ENCODE measurements around the gene CDCA5. TPM values are rescaled to one million over a fixed set of nuclear protein-coding genes. Genes with fewer than 3 reads are reported as not detected.

The CDCA5 gene
- total and polyA plus RNA-seq, 2 of the 4 experiments (the other 2 are of a cell fraction): 9.1 to 14.0 TPM

DNA sequence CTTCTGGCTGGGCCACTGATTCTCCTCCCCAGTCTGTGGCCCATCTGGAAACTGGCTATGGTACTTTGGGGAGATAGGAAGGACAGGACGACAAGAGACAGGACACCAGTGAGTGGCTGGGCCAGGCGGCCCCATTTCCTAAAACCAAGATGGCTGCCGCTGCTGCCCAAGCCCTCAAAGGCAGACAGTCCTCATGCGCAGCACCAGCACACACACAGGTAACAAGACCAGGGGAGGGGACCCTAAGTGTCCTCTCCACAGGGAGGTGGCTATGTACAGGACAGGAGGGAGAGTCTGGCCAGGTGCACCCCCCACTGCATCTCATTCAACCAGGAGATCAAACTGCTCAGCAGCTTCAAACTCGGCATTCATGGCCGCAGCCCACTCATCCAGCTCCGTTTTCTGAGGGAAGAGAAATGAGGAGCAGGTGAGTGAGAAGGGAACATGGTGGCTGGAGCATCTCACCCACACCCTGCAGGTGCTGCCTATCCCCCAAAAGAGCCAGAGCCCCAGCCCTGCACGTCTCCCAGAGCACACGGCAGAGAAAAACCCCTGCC lies 5.0 kb downstream of the CDCA5 start (continued):
- no peak for TF ChIP-seq RFX5 (IDR thresholded peaks at IDR 0.05; ENCODE audit: low read depth, low read length)

- H3K4me2 ChIP-seq (ENCODE audit: low read depth, low read length): no peak overlapping the region
- no peak overlapping the region for H3K4ac ChIP-seq (ENCODE audit: low read depth, low read length)
- no peak overlapping the region for H3K56ac ChIP-seq (ENCODE audit: extremely low read depth, insufficient read depth, low read length)
- H2BK120ac ChIP-seq (ENCODE audit: low read depth, low read length): no peak overlapping the region
- no peak overlapping the region for H3K9ac ChIP-seq (ENCODE audit: low read depth, low read length)
- H3K4me1 ChIP-seq (ENCODE audit: control insufficient read depth, insufficient read depth, low read length): no peaks in the 10 kb centered on the region
- in situ Hi-C loops (cut with MboI; ENCODE audit: low sequenced_read_pairs) (no loop called here), dilution Hi-C loops (cut with HindIII; ENCODE audit: low sequenced_read_pairs, unreplicated experiment) (no loop called here), intact Hi-C loops (cut with micrococcal nuclease) (no loop called here)
- DNase-seq: peak; percentile 17
- peak; percentile 71 for ATAC-seq (ENCODE audit: low read depth)
- no peak overlapping the region for H3K14ac ChIP-seq (replicated peaks; ENCODE audit: low read depth, low read length)
- no peak overlapping the region for H3K4me3 ChIP-seq (ENCODE audit: insufficient read depth, low read depth, low read length)
- no peak overlapping the region for H4K5ac ChIP-seq (ENCODE audit: low read depth, low read length)
- no peak overlapping the region for H2AFZ ChIP-seq (replicated peaks; ENCODE audit: low read length, poor library complexity)
- H2BK15ac ChIP-seq (ENCODE audit: low read depth, low read length): no peak overlapping the region
- H3K23ac ChIP-seq (ENCODE audit: low read depth, low read length): no peak overlapping the region
- no TSS peak for BruUV-seq (replicated peaks)
- no peaks in the 10 kb centered on the region for H4K20me1 ChIP-seq (ENCODE audit: insufficient read depth, low read length)
- no peaks in the 10 kb centered on the region for H3K27me3 ChIP-seq (ENCODE audit: control insufficient read depth, insufficient read depth, low read length)
- POLR2A ChIA-PET (ENCODE audit: unreplicated experiment): no interaction called here
- CTCF ChIA-PET: no interaction called here
- H2BK5ac ChIP-seq (ENCODE audit: low read depth, low read length, poor library complexity, severe bottlenecking): no peak overlapping the region
- no peaks in the 10 kb centered on the region; the same call in 1 of the 2 replicates for H3K9me1 ChIP-seq (ENCODE audit: insufficient read depth, low read length)
- H2AK9ac ChIP-seq (replicated peaks; ENCODE audit: low read depth, low read length, poor library complexity): no peak overlapping the region
- H4K8ac ChIP-seq (ENCODE audit: low read depth in 2 of 2, low read length in 2 of 2): no peak overlapping the region
- no peak overlapping the region for H3K18ac ChIP-seq (ENCODE audit: low read depth, low read length)
- WGBS, 2 experiments (ENCODE audit: extremely low coverage in 2 of 2, insufficient read length in 1 of 2): 40% methylated on average over 1 of the region's 3 CpGs; no CpG with 5 or more reads in 1 of the 2 experiments
- peaks cover 2% of the 10 kb centered on the region for H3K36me3 ChIP-seq (ENCODE audit: control insufficient read depth, insufficient read depth, low read length)
- H3K9me3 ChIP-seq (ENCODE audit: control insufficient read depth, insufficient read depth, low read length): no peaks in the 10 kb centered on the region
- H4K91ac ChIP-seq (ENCODE audit: insufficient read depth, low read depth, low read length): no peak overlapping the region
- H3K79me1 ChIP-seq (ENCODE audit: low read depth in 1 of 2, low read length in 2 of 2): peaks cover 29 to 49% of the 10 kb centered on the region in 2 experiments
- no peak overlapping the region for H2AK5ac ChIP-seq (ENCODE audit: low read depth, low read length)
- H3K27ac ChIP-seq (ENCODE audit: insufficient read depth, low read length): no peak overlapping the region
- H2BK20ac ChIP-seq (ENCODE audit: low read depth, low read length): no peak overlapping the region
- TF ChIP-seq RFX5 (IDR thresholded peaks at IDR 0.05; ENCODE audit: low read depth, low read length) (no peak), MAZ (IDR thresholded peaks at IDR 0.05; ENCODE audit: borderline replicate concordance, low read depth, low read length) (no peak), RAD21 (IDR thresholded peaks at IDR 0.05; ENCODE audit: low read length) (peak; percentile 51), MXI1 (IDR thresholded peaks at IDR 0.05; ENCODE audit: borderline replicate concordance, low read depth, low read length) (no peak), SMC3 (IDR thresholded peaks at IDR 0.05; ENCODE audit: low read depth, low read length) (peak; percentile 39; the same call in 1 of the 2 replicates), NFE2L2 (IDR thresholded peaks at IDR 0.05; ENCODE audit: low read depth, low read length) (no peak), CEBPB (IDR thresholded peaks at IDR 0.05; ENCODE audit: low read depth, low read length) (no peak), MAFK (IDR thresholded peaks at IDR 0.05; ENCODE audit: low read depth, low read length) (no peak), BHLHE40 (IDR thresholded peaks at IDR 0.05; ENCODE audit: low read depth, low read length) (no peak), POLR2A (IDR thresholded peaks at IDR 0.05; ENCODE audit: low read depth, low read length) (no peak), FOS (IDR thresholded peaks at IDR 0.05; ENCODE audit: low read depth, low read length) (no peak), CHD1 (IDR thresholded peaks at IDR 0.05; ENCODE audit: low read depth, low read length) (no peak)
- TF ChIP-seq, protein P1, sequence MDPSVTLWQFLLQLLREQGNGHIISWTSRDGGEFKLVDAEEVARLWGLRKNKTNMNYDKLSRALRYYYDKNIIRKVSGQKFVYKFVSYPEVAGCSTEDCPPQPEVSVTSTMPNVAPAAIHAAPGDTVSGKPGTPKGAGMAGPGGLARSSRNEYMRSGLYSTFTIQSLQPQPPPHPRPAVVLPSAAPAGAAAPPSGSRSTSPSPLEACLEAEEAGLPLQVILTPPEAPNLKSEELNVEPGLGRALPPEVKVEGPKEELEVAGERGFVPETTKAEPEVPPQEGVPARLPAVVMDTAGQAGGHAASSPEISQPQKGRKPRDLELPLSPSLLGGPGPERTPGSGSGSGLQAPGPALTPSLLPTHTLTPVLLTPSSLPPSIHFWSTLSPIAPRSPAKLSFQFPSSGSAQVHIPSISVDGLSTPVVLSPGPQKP (IDR thresholded peaks at IDR 0.05; ENCODE audit: borderline replicate concordance, low read depth, low read length): no peak
- TF ChIP-seq, protein P2, sequence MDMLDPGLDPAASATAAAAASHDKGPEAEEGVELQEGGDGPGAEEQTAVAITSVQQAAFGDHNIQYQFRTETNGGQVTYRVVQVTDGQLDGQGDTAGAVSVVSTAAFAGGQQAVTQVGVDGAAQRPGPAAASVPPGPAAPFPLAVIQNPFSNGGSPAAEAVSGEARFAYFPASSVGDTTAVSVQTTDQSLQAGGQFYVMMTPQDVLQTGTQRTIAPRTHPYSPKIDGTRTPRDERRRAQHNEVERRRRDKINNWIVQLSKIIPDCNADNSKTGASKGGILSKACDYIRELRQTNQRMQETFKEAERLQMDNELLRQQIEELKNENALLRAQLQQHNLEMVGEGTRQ (IDR thresholded peaks at IDR 0.05; ENCODE audit: low read depth, low read length): no peak
Measured at GRCh38 chr11:65078151-65078550, 5.7 kb downstream of the CDCA5 start.
